Measurements from ENCODE around the gene STXBP1. TPM values are rescaled to one million over a fixed set of nuclear protein-coding genes. Genes with fewer than 3 reads are reported as not detected.

Gene STXBP1
- total RNA-seq, 2 experiments from 2014 or later: 1.9 to 3.4 TPM

- TF ChIP-seq CTCF (IDR thresholded peaks at IDR 0.05): no peak
- no peaks in the 10 kb centered on the region for H3K9me3 ChIP-seq (ENCODE audit: control insufficient read depth in 1 of 2, insufficient read depth in 1 of 2, low read length in 2 of 2)
- ChIA-PET POLR2A (interaction anchor here (0.7 to 1.0 kb wide), 5 partner anchors 9 to 108 kb away, joined by 3 to 5 read pairs (median 3); partner anchors contain the start of genes SH2D3C, STXBP1 and TOR2A), CTCF (interaction anchor here (0.6 to 3.5 kb wide), 2 partner anchors 14 to 68 kb away, joined by 3 to 10 read pairs; partner anchors contain the start of gene TOR2A)
- peak overlapping the region; percentile 7 for H3K4me3 ChIP-seq (ENCODE audit: low read length)
- Mint-ChIP-seq H3K9me3 (no peaks in the 10 kb centered on the region), H3K36me3 (ENCODE audit: low read depth) (peaks cover 5% of the 10 kb centered on the region), H3K4me3 (peak overlapping the region; percentile 75), H3K4me1 (ENCODE audit: low read depth) (peaks cover 21% of the 10 kb centered on the region), H3K27me3 (no peaks in the 10 kb centered on the region), H3K27ac (peak overlapping the region; percentile 74)
- DNase-seq (peak in 5 of 14 experiments; percentile 10 to 81 (median 38)), ATAC-seq (ENCODE audit: poor library complexity) (no peak)
- no peaks in the 10 kb centered on the region for H3K36me3 ChIP-seq (ENCODE audit: insufficient read depth, low read length)
- H3K27me3 ChIP-seq (ENCODE audit: control insufficient read depth in 1 of 2, insufficient read depth in 2 of 2, low read length in 2 of 2): no peaks in the 10 kb centered on the region
- H3K4me1 ChIP-seq (ENCODE audit: insufficient read depth, low read length): peaks cover 51% of the 10 kb centered on the region
- intact Hi-C loops (cut with DNase I, micrococcal nuclease): no loop called here
- H3K27ac ChIP-seq (ENCODE audit: low read depth in 1 of 2, low read length in 2 of 2): peak overlapping the region in 1 of 2 donors; percentile 44
These were observed 108.2 kb downstream of the STXBP1 start for GRCh38 chr9:127720031-127720864.

GRCh38 chr9:127720865-127721227, 108.8 kb downstream of the STXBP1 start:
- H3K27me3 ChIP-seq (ENCODE audit: control insufficient read depth in 1 of 2, insufficient read depth in 2 of 2, low read length in 2 of 2): no peaks in the 10 kb centered on the region
- no peaks in the 10 kb centered on the region for H3K9me3 Mint-ChIP-seq
- no peaks in the 10 kb centered on the region for H3K27me3 Mint-ChIP-seq
- peaks cover 15% of the 10 kb centered on the region for H3K4me1 Mint-ChIP-seq (ENCODE audit: low read depth)
- no peaks in the 10 kb centered on the region for H3K36me3 ChIP-seq (ENCODE audit: insufficient read depth, low read length)
- no peak overlapping the region for H3K4me3 Mint-ChIP-seq
- H3K4me1 ChIP-seq (ENCODE audit: insufficient read depth, low read length): peaks cover 48% of the 10 kb centered on the region
- no peaks in the 10 kb centered on the region for H3K36me3 Mint-ChIP-seq (ENCODE audit: low read depth)
- TF ChIP-seq CTCF (IDR thresholded peaks at IDR 0.05): no peak
- intact Hi-C loops (cut with DNase I, micrococcal nuclease): no loop called here
- no peak overlapping the region for H3K4me3 ChIP-seq (ENCODE audit: low read length)
- H3K27ac ChIP-seq (ENCODE audit: low read depth in 1 of 2, low read length in 2 of 2): no peak overlapping the region
- no peak for DNase-seq
- ChIA-PET CTCF (no interaction called here), POLR2A (interaction anchor here (0.9 kb wide), 1 partner anchor 58 kb away, joined by 3 read pairs; the partner anchor contains the start of gene SH2D3C)
- ATAC-seq (ENCODE audit: poor library complexity): no peak
- H3K9me3 ChIP-seq (ENCODE audit: control insufficient read depth in 1 of 2, insufficient read depth in 1 of 2, low read length in 2 of 2): no peaks in the 10 kb centered on the region
- peak overlapping the region; percentile 17 for H3K27ac Mint-ChIP-seq

GRCh38 chr9:127721391-127721821, 109.3 kb downstream of the STXBP1 start:
- peaks cover 42% of the 10 kb centered on the region for H3K4me1 ChIP-seq (ENCODE audit: insufficient read depth, low read length)
- peaks cover 10% of the 10 kb centered on the region for H3K4me1 Mint-ChIP-seq (ENCODE audit: low read depth)
- ChIA-PET POLR2A (interaction anchor here (0.9 kb wide), 1 partner anchor 57 kb away, joined by 3 read pairs; the partner anchor contains the start of gene SH2D3C), CTCF (interaction anchor here (0.6 kb wide), 1 partner anchor 14 kb away, joined by 3 read pairs; the partner anchor contains the start of gene TOR2A)
- ATAC-seq (ENCODE audit: poor library complexity): peak; percentile 8
- DNase-seq: peak in 1 of 14 experiments; percentile 42
- no peaks in the 10 kb centered on the region for H3K27me3 Mint-ChIP-seq
- H3K9me3 Mint-ChIP-seq: no peaks in the 10 kb centered on the region
- no peaks in the 10 kb centered on the region for H3K36me3 ChIP-seq (ENCODE audit: insufficient read depth, low read length)
- no peaks in the 10 kb centered on the region for H3K27me3 ChIP-seq (ENCODE audit: control insufficient read depth in 1 of 2, insufficient read depth in 2 of 2, low read length in 2 of 2)
- intact Hi-C loops (cut with DNase I, micrococcal nuclease): no loop called here
- H3K27ac Mint-ChIP-seq: peak overlapping the region; percentile 17
- H3K9me3 ChIP-seq (ENCODE audit: control insufficient read depth in 1 of 2, insufficient read depth in 1 of 2, low read length in 2 of 2): no peaks in the 10 kb centered on the region
- H3K4me3 Mint-ChIP-seq: no peak overlapping the region
- TF ChIP-seq CTCF (IDR thresholded peaks at IDR 0.05): no peak
- no peaks in the 10 kb centered on the region for H3K36me3 Mint-ChIP-seq (ENCODE audit: low read depth)
- H3K27ac ChIP-seq (ENCODE audit: low read depth in 1 of 2, low read length in 2 of 2): no peak overlapping the region
- no peak overlapping the region for H3K4me3 ChIP-seq (ENCODE audit: low read length)

Data from CD4-positive, alpha-beta T cell (primary cell).